Liver (tissue), 9 donors: ENCODE data around the gene TMOD2. TPM values are rescaled to one million over a fixed set of nuclear protein-coding genes. Genes with fewer than 3 reads are reported as not detected.

Experiments used
- DNase-seq: peaks from one replicate; pipeline ENCODE4 v3.0.0-alpha.2; 2017; ENCODE audit warnings: low spot score
- H3K27ac ChIP-seq, 2 donors: one replicate each; pipeline ENCODE4 v1.7.0; 2013; ENCODE audit warnings: inconsistent platforms in 2 of 2, low read length in 2 of 2, control low read depth in 1 of 2, low read depth in 1 of 2, mild to moderate bottlenecking in 1 of 2
- H3K27me3 ChIP-seq, 4 donors: one replicate each; pipeline versions ENCODE4 v1.6.1 to v1.7.0; 2013; ENCODE audit warnings: low read length in 3 of 4, inconsistent platforms in 1 of 4, mild to moderate bottlenecking in 1 of 4, moderate library complexity in 1 of 4; ENCODE audit not compliant: control insufficient read depth in 4 of 4, insufficient read depth in 4 of 4
- H3K36me3 ChIP-seq, 4 donors: one replicate each; pipeline versions ENCODE4 v1.6.1 to v1.7.0; 2013; ENCODE audit warnings: low read length in 3 of 4, mild to moderate bottlenecking in 3 of 4, low read depth in 1 of 4, moderate library complexity in 1 of 4; ENCODE audit not compliant: control insufficient read depth in 4 of 4, insufficient read depth in 3 of 4
- H3K4me1 ChIP-seq, 4 donors: one replicate each; pipeline versions ENCODE4 v1.6.1 to v1.7.0; 2013; ENCODE audit warnings: low read length in 3 of 4, mild to moderate bottlenecking in 3 of 4, moderate library complexity in 1 of 4; ENCODE audit not compliant: control insufficient read depth in 4 of 4, insufficient read depth in 4 of 4
- H3K4me3 ChIP-seq, 3 donors: one replicate each; pipeline versions ENCODE4 v1.6.1 to v1.7.0; 2013; ENCODE audit warnings: low read length in 3 of 3, control low read depth in 1 of 3, low read depth in 1 of 3, mild to moderate bottlenecking in 1 of 3
- H3K9ac ChIP-seq, 2 donors: one replicate each; pipeline ENCODE4 v1.7.0; 2013; ENCODE audit warnings: low read length in 2 of 2, mild to moderate bottlenecking in 2 of 2, moderate library complexity in 2 of 2, control low read depth in 1 of 2, low read depth in 1 of 2
- H3K9me3 ChIP-seq, 4 donors: one replicate each; pipeline versions ENCODE4 v1.6.1 to v1.7.0; 2013; ENCODE audit warnings: low read length in 3 of 4; ENCODE audit not compliant: control insufficient read depth in 4 of 4
- ATF3 ChIP-seq: IDR thresholded peaks from 2 replicates; pipeline ENCODE4 v1.6.1; 2016; ENCODE audit warnings: antibody characterized with exemption
- CTCF ChIP-seq: fragments of 150-350 bp; IDR thresholded peaks from 2 replicates; pipeline ENCODE4 v1.5.1; 2017; ENCODE audit warnings: improper control_type of control experiment, low read depth, low read length; ENCODE audit not compliant: missing input control
- EGR1 ChIP-seq, 2 donors: IDR thresholded peaks; 2 replicates each; pipeline ENCODE4 v1.6.1; 2016 to 2018; ENCODE audit warnings: antibody characterized with exemption in 2 of 2, low read depth in 2 of 2
- FOXA1 ChIP-seq: IDR thresholded peaks from 2 replicates; pipeline ENCODE4 v1.6.1; 2016; ENCODE audit warnings: antibody characterized with exemption
- FOXA2 ChIP-seq: IDR thresholded peaks from 2 replicates; pipeline ENCODE4 v1.6.1; 2016; ENCODE audit warnings: antibody characterized with exemption
- GABPA ChIP-seq, 2 donors: IDR thresholded peaks in 1 of 2; conservative IDR thresholded peaks in 1 of 2; 2 replicates each; pipeline ENCODE4 v1.6.1; 2016; ENCODE audit warnings: antibody characterized with exemption in 2 of 2, mild to moderate bottlenecking in 1 of 2, moderate library complexity in 1 of 2
- HNF4G ChIP-seq: IDR thresholded peaks from 2 replicates; pipeline ENCODE4 v1.6.1; 2016; ENCODE audit warnings: antibody characterized with exemption
- JUND ChIP-seq, 2 donors: IDR thresholded peaks; 2 replicates each; pipeline ENCODE4 v1.6.1; 2016; ENCODE audit warnings: antibody characterized with exemption in 2 of 2
- NR2F2 ChIP-seq: IDR thresholded peaks from 2 replicates; pipeline ENCODE4 v1.6.1; 2016; ENCODE audit warnings: antibody characterized with exemption
- RAD21 ChIP-seq, 2 donors: IDR thresholded peaks; 2 replicates each; pipeline ENCODE4 v1.6.1; 2016; ENCODE audit warnings: antibody characterized with exemption in 2 of 2, mild to moderate bottlenecking in 2 of 2
- RXRA ChIP-seq, 2 donors: IDR thresholded peaks; 2 replicates each; pipeline ENCODE4 v1.6.1; 2017 to 2018; ENCODE audit warnings: antibody characterized with exemption in 2 of 2, mild to moderate bottlenecking in 1 of 2
- SP1 ChIP-seq: IDR thresholded peaks from 2 replicates; pipeline ENCODE4 v1.6.1; 2018; ENCODE audit warnings: antibody characterized with exemption, mild to moderate bottlenecking
- TAF1 ChIP-seq: conservative IDR thresholded peaks from 2 replicates; pipeline ENCODE4 v1.6.1; 2016; ENCODE audit warnings: antibody characterized with exemption, mild to moderate bottlenecking
- YY1 ChIP-seq: IDR thresholded peaks from 2 replicates; pipeline ENCODE4 v1.6.1; 2016; ENCODE audit warnings: antibody characterized with exemption, mild to moderate bottlenecking
- WGBS: extraction: QIAGEN DNeasy Blood & Tissue Kit; methylation state at CpG from one replicate; pipeline ENCODE4 v1.1.7; 2013; 5-methylcytosine and 5-hydroxymethylcytosine counted together
- polyA plus RNA-seq, 2 donors: library from polyadenylated mRNA; stranded (reverse) in 1 of 2; unstranded in 1 of 2; fragments of 200-250 nt in 1 of 2; fragments of >200 nt in 1 of 2; fragmentation: Nextera tagmentation in 1 of 2; extraction: Ambion mirVana in 1 of 2; gene quantifications; one replicate each; pipeline versions ENCODE4 v1.2.1 to v1.2.3, GENCODE V29; 2013 to 2015
- total RNA-seq, 2 donors: library from RNA; depleted of rRNA; stranded (reverse); fragments of >200 nt; gene quantifications; one replicate each; pipeline ENCODE4 v1.2.3, GENCODE V29; 2014
- TF ChIP-seq, protein P1 (sequence below): IDR thresholded peaks from 2 replicates; pipeline ENCODE4 v1.6.1; 2016; ENCODE audit warnings: antibody characterized with exemption
- TF ChIP-seq, protein P2 (sequence below): IDR thresholded peaks from 2 replicates; pipeline ENCODE4 v1.6.1; 2016; ENCODE audit warnings: antibody characterized with exemption
- donor health status: healthy.
- donor health status: healthy.
- donor health status: healthy.
- donor health status: healthy.
- donor health status: healthy.

TMOD2 gene
- total and polyA plus RNA-seq, 4 donors: 0.46 to 2.1 (median 1.1) TPM

GRCh38 chr15:51809457-51809856 lies 58.1 kb downstream of the TMOD2 start:
- H3K36me3 ChIP-seq: no peaks in the 10 kb centered on the region
- WGBS: 65% methylated on average over 1 of the region's 1 CpG

GRCh38 chr15:51812598-51812997 lies 61.2 kb downstream of the TMOD2 start:
- peaks cover 3 to 22% (median 12%) of the 10 kb centered on the region in 4 donors for H3K4me1 ChIP-seq
- no peak overlapping the region for H3K4me3 ChIP-seq
- H3K9ac ChIP-seq: no peak overlapping the region
- H3K36me3 ChIP-seq: no peaks in the 10 kb centered on the region
- no peak overlapping the region for H3K27ac ChIP-seq
- WGBS: 81% methylated on average over 2 of the region's 2 CpGs
- H3K9me3 ChIP-seq: no peaks in the 10 kb centered on the region
- H3K27me3 ChIP-seq: no peaks in the 10 kb centered on the region
- no peak for DNase-seq
- TF ChIP-seq FOXA2: no peak
- TF ChIP-seq, protein P1, sequence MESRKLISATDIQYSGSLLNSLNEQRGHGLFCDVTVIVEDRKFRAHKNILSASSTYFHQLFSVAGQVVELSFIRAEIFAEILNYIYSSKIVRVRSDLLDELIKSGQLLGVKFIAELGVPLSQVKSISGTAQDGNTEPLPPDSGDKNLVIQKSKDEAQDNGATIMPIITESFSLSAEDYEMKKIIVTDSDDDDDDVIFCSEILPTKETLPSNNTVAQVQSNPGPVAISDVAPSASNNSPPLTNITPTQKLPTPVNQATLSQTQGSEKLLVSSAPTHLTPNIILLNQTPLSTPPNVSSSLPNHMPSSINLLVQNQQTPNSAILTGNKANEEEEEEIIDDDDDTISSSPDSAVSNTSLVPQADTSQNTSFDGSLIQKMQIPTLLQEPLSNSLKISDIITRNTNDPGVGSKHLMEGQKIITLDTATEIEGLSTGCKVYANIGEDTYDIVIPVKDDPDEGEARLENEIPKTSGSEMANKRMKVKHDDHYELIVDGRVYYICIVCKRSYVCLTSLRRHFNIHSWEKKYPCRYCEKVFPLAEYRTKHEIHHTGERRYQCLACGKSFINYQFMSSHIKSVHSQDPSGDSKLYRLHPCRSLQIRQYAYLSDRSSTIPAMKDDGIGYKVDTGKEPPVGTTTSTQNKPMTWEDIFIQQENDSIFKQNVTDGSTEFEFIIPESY: no peak
- TF ChIP-seq RAD21 (IDR thresholded peaks at IDR 0.05): no peak

More at GRCh38 chr15:51809457-51809856, 58.1 kb downstream of the TMOD2 start:
- no peaks in the 10 kb centered on the region for H3K9me3 ChIP-seq
- no peaks in the 10 kb centered on the region for H3K27me3 ChIP-seq
- H3K4me1 ChIP-seq: peaks cover 0 to 3% (median 0%) of the 10 kb centered on the region in 4 donors
- H3K4me3 ChIP-seq: no peak overlapping the region
- DNase-seq: no peak
- TF ChIP-seq, protein P1: no peak
- TF ChIP-seq ATF3 (no peak), TAF1 (no peak), SP1 (no peak)
- TF ChIP-seq, protein P2, sequence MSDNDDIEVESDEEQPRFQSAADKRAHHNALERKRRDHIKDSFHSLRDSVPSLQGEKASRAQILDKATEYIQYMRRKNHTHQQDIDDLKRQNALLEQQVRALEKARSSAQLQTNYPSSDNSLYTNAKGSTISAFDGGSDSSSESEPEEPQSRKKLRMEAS: no peak
- no peak overlapping the region for H3K9ac ChIP-seq
- no peak overlapping the region for H3K27ac ChIP-seq

- WGBS: 89% methylated on average over 3 of the region's 3 CpGs
- no peak overlapping the region for H3K4me3 ChIP-seq
Observed at GRCh38 chr15:51814606-51815005, 63.2 kb downstream of the TMOD2 start.

More at GRCh38 chr15:51814606-51815005, 63.2 kb downstream of the TMOD2 start:
- DNase-seq: no peak
- no peaks in the 10 kb centered on the region for H3K9me3 ChIP-seq
- TF ChIP-seq ATF3 (no peak), TAF1 (no peak), RXRA (IDR thresholded peaks at IDR 0.05) (no peak), GABPA (IDR thresholded peaks at IDR 0.05 in 1 of 2, conservative IDR thresholded peaks at IDR 0.05 in 1 of 2) (no peak), JUND (IDR thresholded peaks at IDR 0.05) (no peak), NR2F2 (no peak), HNF4G (no peak), CTCF (no peak), SP1 (no peak), FOXA1 (no peak), RAD21 (IDR thresholded peaks at IDR 0.05) (no peak), EGR1 (IDR thresholded peaks at IDR 0.05; ENCODE audit: low read depth in 2 of 2) (no peak), YY1 (no peak)
- TF ChIP-seq, protein P2: no peak
- TF ChIP-seq, protein P1: no peak
- no peak overlapping the region for H3K9ac ChIP-seq
- peaks cover 3 to 22% (median 12%) of the 10 kb centered on the region in 4 donors for H3K4me1 ChIP-seq
- H3K36me3 ChIP-seq: no peaks in the 10 kb centered on the region
- no peak overlapping the region for H3K27ac ChIP-seq
- H3K27me3 ChIP-seq: no peaks in the 10 kb centered on the region
